Stimulated activated effector memory CD8-positive, alpha-beta T cell treated with anti-CD3 and anti-CD28 coated beads, Interleukin-12 subunit alpha, Interleukin-12 subunit beta, amount 100 ng/mL, for 72 hours (primary cell): ENCODE data around the gene SPESP1.
"Not testable (repeated sequence)": the region's sequence is repeated elsewhere in the genome, so short reads cannot be mapped to it uniquely, and the experiment has no call there.

Experiments used
- ATAC-seq: fragments of 150-1000 bp; cut with Tn5 transposase; 2 replicates; pipeline ENCODE4 v1.10.0; 2021
- DNase-seq, 2 donors: peaks; one replicate each; pipeline ENCODE4 v3.0.0; 2021 to 2022; ENCODE audit warnings: low spot score in 2 of 2
- H3K27ac Mint-ChIP-seq: one replicate; pipeline ENCODE4 v1.8.0; 2022; ENCODE audit warnings: mild to moderate bottlenecking, mixed read lengths
- H3K36me3 Mint-ChIP-seq: one replicate; pipeline ENCODE4 v1.8.0; 2022; ENCODE audit warnings: mild to moderate bottlenecking, mixed read lengths
- H3K4me1 Mint-ChIP-seq: one replicate; pipeline ENCODE4 v1.8.0; 2022; ENCODE audit warnings: mixed read lengths
- H3K4me3 Mint-ChIP-seq: one replicate; pipeline ENCODE4 v1.8.0; 2022; ENCODE audit warnings: mild to moderate bottlenecking, mixed read lengths
- H3K9me3 Mint-ChIP-seq: one replicate; pipeline ENCODE4 v1.8.0; 2022; ENCODE audit warnings: mixed read lengths

SPESP1 gene

DNA sequence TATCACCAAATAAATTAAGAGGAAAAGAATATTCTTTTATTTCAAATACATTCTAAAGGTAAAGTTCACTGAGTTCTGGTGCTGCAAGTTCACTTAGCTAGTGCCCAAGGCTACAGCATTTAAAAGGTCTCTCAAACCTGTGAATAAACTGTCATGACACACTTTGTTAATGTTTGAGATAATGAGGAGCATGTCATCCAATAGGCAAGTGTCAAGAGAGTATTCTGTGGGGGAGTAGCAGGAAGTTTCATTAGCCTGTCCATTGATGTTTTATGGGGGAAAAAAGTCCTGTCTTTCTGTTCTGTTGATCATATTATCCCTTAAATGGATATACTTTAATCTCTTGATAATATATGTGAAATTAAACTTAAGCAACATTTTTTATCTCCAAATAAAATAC, 4.0 kb downstream of the SPESP1 start:
- DNase-seq (no peak), ATAC-seq (no peak)
- Mint-ChIP-seq H3K36me3 (no peaks in the 10 kb centered on the region), H3K27ac (no peak overlapping the region), H3K4me3 (no peak overlapping the region), H3K9me3 (no peaks in the 10 kb centered on the region), H3K4me1 (no peaks in the 10 kb centered on the region)

DNA sequence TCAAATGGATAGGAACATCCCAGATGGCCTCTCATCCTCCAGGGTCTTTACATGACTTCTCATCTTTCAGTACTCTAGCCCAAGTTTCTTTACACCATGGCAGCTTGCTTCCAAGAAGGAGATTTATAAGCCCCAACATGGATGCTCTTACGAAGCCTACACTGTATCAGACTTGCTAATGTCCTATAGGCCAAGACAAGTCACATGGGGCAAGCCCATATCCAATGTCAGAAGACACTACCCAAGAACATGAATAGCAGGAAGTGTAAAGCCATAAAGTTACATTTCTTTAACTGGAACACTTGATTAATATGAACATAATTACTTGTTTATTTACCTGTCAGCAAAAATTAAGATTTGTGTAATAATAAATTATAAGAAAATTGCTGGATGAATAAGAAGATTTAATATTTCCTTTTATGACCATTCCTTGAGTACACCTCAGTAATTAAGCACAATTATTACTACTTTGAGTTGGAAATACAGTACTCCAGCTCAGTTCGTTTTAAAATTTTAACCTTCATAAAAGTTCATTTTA, 5.1 kb downstream of the SPESP1 start:
- no peak overlapping the region for H3K27ac Mint-ChIP-seq
- ATAC-seq (no peak), DNase-seq (no peak)
- H3K9me3 Mint-ChIP-seq = no peaks in the 10 kb centered on the region
- no peaks in the 10 kb centered on the region for H3K4me1 Mint-ChIP-seq
- H3K4me3 Mint-ChIP-seq = no peak overlapping the region
- H3K36me3 Mint-ChIP-seq = no peaks in the 10 kb centered on the region

DNA sequence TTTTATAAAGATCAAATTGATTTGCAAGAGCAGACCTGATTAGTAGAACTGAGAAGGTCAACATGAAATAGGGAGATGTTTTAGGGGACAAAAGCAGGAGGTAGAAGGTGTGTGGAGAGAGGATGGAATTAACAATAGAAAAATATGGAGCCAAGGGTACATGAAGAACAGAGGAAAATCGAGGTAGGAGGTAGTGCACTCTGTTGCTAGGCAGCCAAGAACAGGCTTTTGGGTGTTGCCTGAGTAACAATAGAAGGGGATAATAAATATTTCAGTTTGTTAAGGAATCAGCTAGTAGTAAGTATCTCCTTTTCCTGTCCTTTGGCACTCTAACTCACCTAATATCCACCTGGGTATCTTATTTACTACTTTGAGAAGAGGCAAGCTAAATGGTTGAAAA, 9.2 kb downstream of the SPESP1 start:
- Mint-ChIP-seq H3K27ac (no peak overlapping the region), H3K36me3 (no peaks in the 10 kb centered on the region), H3K4me1 (no peaks in the 10 kb centered on the region), H3K9me3 (no peaks in the 10 kb centered on the region), H3K4me3 (no peak overlapping the region)
- ATAC-seq = no peak
- DNase-seq = no peak

DNA sequence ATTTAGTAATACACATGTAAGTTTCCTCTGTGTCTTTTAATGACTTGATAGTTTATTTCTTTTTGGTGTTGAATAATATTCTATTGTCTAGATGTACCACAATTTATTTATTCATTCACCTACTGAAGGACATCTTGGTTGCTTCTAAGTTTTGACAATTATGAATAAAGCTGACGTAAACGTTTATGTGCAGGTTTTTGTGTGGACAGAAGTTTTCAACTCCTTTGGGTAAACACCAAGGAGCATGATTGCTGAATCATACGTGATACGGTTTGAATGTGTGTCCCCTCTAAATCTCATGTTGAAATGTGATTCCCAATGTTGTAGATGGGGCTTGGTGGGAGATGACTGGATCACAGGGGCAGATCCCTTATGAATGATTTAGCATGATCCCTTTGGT, 21.5 kb downstream of the SPESP1 start:
- H3K27ac Mint-ChIP-seq = no peak overlapping the region
- peaks cover 2% of the 10 kb centered on the region for H3K9me3 Mint-ChIP-seq
- no peak overlapping the region for H3K4me3 Mint-ChIP-seq
- H3K36me3 Mint-ChIP-seq = no peaks in the 10 kb centered on the region
- DNase-seq = no peak
- H3K4me1 Mint-ChIP-seq = no peaks in the 10 kb centered on the region
- no peak for ATAC-seq

DNA sequence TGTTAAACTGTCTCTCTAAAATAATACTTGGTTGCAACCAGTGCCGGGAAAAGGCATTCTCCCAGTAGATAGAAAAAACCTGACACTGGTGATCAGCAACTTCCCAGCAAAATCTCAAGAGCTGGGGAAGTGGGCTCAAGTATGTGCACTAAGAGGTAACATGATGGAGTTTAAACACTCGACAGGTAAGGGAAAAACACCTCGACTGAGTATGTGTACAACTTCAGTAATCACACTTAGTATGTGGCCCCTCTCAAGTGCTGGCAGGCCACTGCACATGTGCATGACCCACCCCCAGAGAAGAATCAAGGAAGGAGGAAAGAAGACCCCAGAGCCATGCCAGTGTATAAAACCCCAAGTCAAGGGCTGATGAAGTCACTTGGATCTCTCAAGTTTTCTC, 27.4 kb downstream of the SPESP1 start:
- Mint-ChIP-seq H3K4me1 (no peaks in the 10 kb centered on the region), H3K27ac (no peak overlapping the region)
- DNase-seq = no peak

DNA sequence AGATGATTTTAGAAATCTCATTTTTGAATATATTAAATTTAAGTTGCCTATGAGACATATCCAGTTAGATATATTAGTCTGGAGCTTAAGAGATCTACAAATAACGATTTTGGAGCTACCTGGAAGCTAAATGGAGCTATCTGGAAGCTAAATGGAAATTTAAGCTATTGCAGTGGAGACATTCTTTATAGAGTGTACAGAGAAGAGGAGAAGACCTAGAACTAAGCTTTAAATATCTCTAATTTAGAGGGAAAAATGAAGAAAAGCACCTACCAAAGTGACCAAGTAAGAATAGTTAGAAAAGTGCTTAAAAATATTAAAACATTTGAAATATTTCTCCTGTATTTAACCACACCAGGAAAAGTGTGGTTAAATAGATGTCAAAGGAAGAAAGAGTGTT, 28.3 kb downstream of the SPESP1 start:
- Mint-ChIP-seq H3K4me3 (no peak overlapping the region), H3K27ac (no peak overlapping the region), H3K4me1 (no peaks in the 10 kb centered on the region), H3K36me3 (no peaks in the 10 kb centered on the region), H3K9me3 (peaks cover 2% of the 10 kb centered on the region)
- ATAC-seq (no peak), DNase-seq (no peak)

More for the DNA sequence above, 27.4 kb downstream of the SPESP1 start:
- no peak for ATAC-seq
- Mint-ChIP-seq H3K9me3 (no peaks in the 10 kb centered on the region), H3K4me3 (no peak overlapping the region), H3K36me3 (no peaks in the 10 kb centered on the region)

DNA sequence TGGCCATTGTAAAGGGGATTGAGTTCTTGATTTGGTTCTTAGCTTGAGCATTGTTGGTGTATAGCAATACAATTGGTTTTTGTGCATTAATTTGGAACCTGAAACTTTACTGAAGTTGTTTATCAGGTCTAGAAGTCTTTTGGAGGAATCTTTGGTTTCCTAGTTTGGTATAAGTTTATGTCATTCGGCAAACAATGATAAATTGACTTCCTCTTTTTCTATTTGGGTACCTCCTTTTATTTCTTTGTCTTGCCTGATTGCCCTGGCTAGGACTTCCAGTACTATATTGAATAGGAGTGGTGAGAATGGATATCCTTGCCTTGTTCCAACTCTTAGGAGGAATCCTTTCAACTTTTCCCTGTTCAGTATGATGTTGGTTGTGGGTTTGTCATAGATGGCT, 32.1 kb downstream of the SPESP1 start:
- H3K4me3 Mint-ChIP-seq = no peak overlapping the region
- H3K9me3 Mint-ChIP-seq = peaks cover 2% of the 10 kb centered on the region
- DNase-seq (no peak), ATAC-seq (no peak)
- no peaks in the 10 kb centered on the region for H3K4me1 Mint-ChIP-seq
- H3K36me3 Mint-ChIP-seq = no peaks in the 10 kb centered on the region
- H3K27ac Mint-ChIP-seq = no peak overlapping the region

DNA sequence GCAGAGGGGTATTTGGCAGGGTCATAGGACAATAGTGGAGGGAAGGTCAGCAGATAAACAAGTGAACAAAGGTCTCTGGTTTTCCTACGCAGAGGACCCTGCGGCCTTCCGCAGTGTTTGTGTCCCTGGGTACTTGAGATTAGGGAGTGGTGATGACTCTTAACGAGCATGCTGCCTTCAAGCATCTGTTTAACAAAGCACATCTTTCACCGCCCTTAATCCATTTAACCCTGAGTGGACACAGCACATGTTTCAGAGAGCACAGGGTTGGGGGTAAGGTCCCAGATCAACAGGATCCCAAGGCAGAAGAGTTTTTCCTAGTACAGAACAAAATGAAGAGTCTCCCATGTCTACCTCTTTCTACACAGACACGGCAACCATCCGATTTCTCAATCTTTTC, 33.4 kb downstream of the SPESP1 start:
- DNase-seq, H3K27ac Mint-ChIP-seq, H3K9me3 Mint-ChIP-seq, ATAC-seq, H3K36me3 Mint-ChIP-seq, H3K4me3 Mint-ChIP-seq, H3K4me1 Mint-ChIP-seq: not testable (repeated sequence)

DNA sequence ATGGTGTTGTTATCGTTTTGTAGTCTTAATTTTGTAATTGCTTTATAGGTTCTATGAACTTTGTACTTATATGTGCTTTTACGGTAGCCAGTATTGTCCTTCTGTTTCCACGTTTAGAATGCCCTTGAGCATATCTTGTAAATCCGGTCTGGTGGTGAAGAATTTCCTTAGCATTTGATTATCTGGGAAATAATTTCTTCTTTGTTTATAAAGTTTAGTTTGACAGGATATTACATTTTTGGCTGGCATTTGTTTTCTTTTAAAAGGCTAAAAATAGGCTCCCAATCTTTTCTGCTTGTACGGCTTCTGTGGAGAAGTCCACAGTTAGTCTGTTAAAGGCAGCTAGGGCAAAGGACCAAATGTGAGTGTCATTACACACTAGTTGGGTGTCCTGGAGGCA, 36.7 kb downstream of the SPESP1 start:
- H3K9me3 Mint-ChIP-seq = peaks cover 14% of the 10 kb centered on the region
- no peaks in the 10 kb centered on the region for H3K36me3 Mint-ChIP-seq
- no peak for DNase-seq
- ATAC-seq = no peak
- no peak overlapping the region for H3K4me3 Mint-ChIP-seq
- H3K4me1 Mint-ChIP-seq = no peaks in the 10 kb centered on the region
- no peak overlapping the region for H3K27ac Mint-ChIP-seq

DNA sequence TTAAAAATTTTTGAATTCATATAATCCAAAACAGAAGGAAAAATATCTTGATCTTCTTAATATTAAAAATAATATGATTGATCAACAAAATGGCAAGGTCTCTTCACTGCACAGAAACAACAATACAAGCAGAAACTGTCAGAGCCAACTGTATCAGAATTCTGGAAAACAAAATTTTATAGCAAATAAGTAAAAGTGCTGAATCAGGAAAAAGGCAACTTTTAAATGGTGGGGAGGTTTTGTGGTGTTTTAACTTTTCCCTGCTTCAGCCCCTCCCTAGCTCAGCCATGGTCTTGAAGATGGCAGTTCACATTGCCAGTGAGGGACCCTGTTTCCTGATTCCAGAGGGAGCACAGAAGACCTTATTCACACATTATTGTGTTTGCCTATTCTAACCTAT, 37.6 kb downstream of the SPESP1 start:
- Mint-ChIP-seq H3K4me1 (no peaks in the 10 kb centered on the region), H3K9me3 (peaks cover 14% of the 10 kb centered on the region), H3K4me3 (no peak overlapping the region), H3K27ac (no peak overlapping the region), H3K36me3 (no peaks in the 10 kb centered on the region)
- DNase-seq (no peak), ATAC-seq (no peak)

DNA sequence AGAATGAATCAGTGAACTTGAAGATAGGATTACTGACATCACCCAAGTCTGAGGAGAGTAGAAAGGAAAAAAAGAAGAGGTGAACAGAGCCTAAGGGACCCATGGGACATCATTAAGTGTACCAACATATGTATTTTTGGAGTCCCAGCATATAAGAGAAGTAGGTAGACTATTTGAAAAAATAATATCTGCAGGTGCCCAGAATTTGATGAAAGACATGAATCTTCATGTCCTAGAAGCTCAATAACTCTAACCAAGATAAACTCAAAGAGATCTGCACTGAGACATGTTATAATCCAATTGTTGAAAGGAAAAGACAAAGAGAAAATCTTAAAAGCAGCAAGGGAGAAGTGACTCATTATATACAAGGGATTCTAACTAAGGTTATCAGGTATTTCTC, 39.0 kb downstream of the SPESP1 start:
- DNase-seq (no peak), ATAC-seq (no peak)
- H3K9me3 Mint-ChIP-seq = peaks cover 12% of the 10 kb centered on the region
- H3K27ac Mint-ChIP-seq = no peak overlapping the region
- no peaks in the 10 kb centered on the region for H3K4me1 Mint-ChIP-seq
- H3K36me3 Mint-ChIP-seq = no peaks in the 10 kb centered on the region
- no peak overlapping the region for H3K4me3 Mint-ChIP-seq

DNA sequence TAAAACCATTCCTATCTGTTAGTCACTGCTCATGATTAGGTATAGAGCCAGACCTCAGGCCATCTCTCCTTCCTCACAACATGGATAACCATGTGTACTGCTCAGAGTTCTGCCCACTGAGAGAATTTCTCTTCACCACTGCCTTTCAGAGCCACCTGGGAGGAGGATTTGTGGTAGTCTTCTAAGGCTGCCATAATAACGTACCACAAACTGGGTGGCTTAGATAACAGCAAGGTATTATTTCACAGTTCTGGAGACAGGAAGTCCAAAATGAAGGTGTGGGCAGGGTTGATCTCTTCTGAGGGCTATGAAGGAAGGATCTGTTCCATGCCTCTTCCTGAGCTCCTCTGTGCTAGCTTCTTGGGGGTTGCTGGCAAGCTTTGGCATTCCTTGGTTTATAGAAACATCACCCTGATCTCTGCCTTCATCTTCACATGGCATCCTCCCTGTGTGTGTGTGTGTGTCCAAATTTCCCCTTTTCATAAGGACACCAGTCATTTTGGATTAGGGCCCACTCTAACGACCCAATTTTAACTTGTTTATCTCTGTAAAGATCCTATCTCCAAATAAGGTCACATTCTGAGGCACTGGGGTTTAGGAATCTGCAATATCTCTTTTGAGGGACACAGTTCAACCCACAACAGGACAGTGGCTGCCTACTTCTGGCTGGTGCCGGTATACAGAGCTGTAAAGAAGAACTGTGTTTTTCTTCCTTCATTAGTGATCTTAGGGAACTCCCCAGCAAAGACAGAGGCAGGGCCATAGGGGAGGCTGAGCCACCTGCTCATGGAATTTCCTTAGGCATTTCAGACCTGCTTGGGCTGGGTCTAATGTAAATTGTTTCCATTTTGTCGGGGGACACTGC, 42.1 kb downstream of the SPESP1 start:
- DNase-seq (no peak), ATAC-seq (no peak)
- Mint-ChIP-seq H3K27ac (no peak overlapping the region), H3K36me3 (no peaks in the 10 kb centered on the region), H3K4me3 (no peak overlapping the region), H3K4me1 (no peaks in the 10 kb centered on the region), H3K9me3 (peaks cover 17% of the 10 kb centered on the region)

DNA sequence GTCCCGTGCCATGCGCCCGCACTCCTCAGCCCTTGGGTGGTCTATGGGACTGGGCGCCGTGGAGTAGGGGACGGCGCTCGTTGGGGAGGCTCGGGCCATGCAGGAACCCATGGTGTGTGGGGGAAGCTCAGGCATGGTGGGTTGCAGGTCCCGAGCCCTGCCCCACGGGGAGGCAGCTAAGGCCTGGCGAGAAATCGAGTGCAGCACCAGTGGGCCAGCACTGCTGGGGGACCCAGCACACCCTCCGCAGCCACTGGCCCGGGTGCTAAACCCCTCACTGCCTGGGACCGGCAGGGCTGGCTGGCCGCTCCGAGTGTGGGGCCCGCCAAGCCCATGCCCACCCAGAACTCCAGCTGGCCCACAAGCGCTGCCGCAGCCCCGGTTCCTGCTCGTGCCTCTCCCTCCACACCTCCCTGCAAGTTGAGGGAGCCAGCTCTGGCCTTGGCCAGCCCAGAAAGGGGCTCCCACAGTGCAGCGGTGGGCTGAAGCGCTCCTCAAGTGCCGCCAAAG, 45.4 kb downstream of the SPESP1 start:
- ATAC-seq, DNase-seq, H3K4me3 Mint-ChIP-seq, H3K9me3 Mint-ChIP-seq, H3K4me1 Mint-ChIP-seq, H3K27ac Mint-ChIP-seq, H3K36me3 Mint-ChIP-seq: not testable (repeated sequence)

DNA sequence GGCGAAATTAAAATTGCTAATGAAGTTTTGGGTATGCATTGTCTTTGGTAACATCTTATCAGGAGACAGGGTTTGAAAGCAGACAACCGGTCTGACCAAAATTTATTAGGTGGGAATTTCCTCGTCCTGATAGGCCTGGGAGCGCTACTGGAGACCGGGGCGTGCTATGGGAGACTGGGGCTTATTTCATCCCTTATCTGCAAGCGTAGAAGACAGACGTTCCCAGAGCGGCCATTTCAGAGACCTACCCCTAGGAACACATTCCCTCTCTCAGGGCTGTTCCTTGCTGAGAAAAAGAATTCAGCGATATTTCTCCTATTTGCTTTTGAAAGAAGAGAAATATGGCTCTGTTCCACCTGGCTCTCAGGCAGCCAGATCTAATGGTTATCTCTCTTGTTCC, 47.1 kb downstream of the SPESP1 start:
- H3K36me3 Mint-ChIP-seq, DNase-seq, H3K4me1 Mint-ChIP-seq: not testable (repeated sequence)

DNA sequence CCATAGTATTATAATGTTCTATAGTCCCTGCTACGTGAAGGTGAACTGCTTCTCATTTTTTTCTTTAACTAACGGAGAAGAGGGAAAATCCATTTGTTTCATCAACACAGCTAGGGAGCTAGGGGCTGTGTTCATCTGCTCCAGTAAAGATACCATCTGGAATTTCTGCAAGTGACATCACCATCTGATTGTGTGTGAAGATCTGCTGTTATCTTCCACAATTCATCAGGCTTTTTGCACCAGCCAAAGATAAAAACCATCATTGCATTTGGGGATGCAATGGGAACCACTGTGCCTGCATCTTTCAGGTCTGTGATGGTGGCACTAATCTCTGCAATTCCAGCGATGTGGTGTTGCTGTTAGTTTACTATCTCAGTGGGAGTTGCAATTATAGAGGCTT, 48.7 kb downstream of the SPESP1 start:
- peaks cover 5% of the 10 kb centered on the region for H3K9me3 Mint-ChIP-seq
- H3K4me3 Mint-ChIP-seq = no peak overlapping the region
- no peaks in the 10 kb centered on the region for H3K4me1 Mint-ChIP-seq
- ATAC-seq (no peak), DNase-seq (no peak)
- no peaks in the 10 kb centered on the region for H3K36me3 Mint-ChIP-seq
- no peak overlapping the region for H3K27ac Mint-ChIP-seq

More for the DNA sequence above, 47.1 kb downstream of the SPESP1 start:
- not testable (repeated sequence) for ATAC-seq, H3K27ac Mint-ChIP-seq, H3K4me3 Mint-ChIP-seq, H3K9me3 Mint-ChIP-seq

DNA sequence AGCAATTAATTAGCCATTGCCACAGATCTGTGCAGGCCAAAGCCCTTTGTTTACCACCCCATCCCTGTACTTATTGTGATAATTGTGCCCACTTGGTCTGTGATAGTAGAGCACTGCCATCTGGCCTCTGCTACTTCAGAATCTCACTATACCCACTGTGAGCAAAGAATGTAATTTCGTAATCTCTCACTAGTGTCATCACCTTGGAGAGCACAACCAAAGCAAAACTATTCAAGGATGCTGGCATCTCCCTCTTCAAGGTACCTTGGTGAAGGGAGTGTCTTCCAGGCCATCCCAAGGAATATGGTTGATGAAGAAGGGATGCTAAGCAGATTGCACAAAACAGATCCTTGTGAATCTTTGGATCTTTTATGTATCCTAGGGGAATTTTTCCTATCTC, 49.5 kb downstream of the SPESP1 start:
- H3K27ac Mint-ChIP-seq = no peak overlapping the region
- H3K9me3 Mint-ChIP-seq = peaks cover 5% of the 10 kb centered on the region
- no peaks in the 10 kb centered on the region for H3K36me3 Mint-ChIP-seq
- H3K4me1 Mint-ChIP-seq = no peaks in the 10 kb centered on the region
- no peak for ATAC-seq
- H3K4me3 Mint-ChIP-seq = no peak overlapping the region
- DNase-seq = no peak
